Measurements from ENCODE around the gene ABCF1.
"Not testable (repeated sequence)": the region's sequence is repeated elsewhere in the genome, so short reads cannot be mapped to it uniquely, and the experiment has no call there.

ABCF1 gene

GRCh38 chr6:30571075-30571761 is at the start of gene ABCF1:
TSS of gene ABCF1 (plus strand) at chr6:30571442. CDS start at chr6:30571488, 46 bp downstream.
- in situ Hi-C loops (cut with HindIII; ENCODE audit: low pct_unique_long_range_greater_than_20kb, low sequenced_read_pairs): no loop called here
- TF ChIP-seq JUND (IDR thresholded peaks at IDR 0.05; ENCODE audit: low read depth): no peak

GRCh38 chr6:30521952-30522351 is 49.3 kb upstream of the ABCF1 start:
- in situ Hi-C loops (cut with HindIII; ENCODE audit: low pct_unique_long_range_greater_than_20kb, low sequenced_read_pairs); DNase-seq (ENCODE audit: low read depth in 1 of 2, low spot score in 1 of 2): not testable (repeated sequence)

More at GRCh38 chr6:30571075-30571761, at the start of gene ABCF1:
- peak; percentile 86 to 98 for DNase-seq (ENCODE audit: low read depth in 1 of 2, low spot score in 1 of 2)

- in situ Hi-C loops (cut with HindIII; ENCODE audit: low pct_unique_long_range_greater_than_20kb, low sequenced_read_pairs); DNase-seq (ENCODE audit: low read depth in 1 of 2, low spot score in 1 of 2): not testable (repeated sequence)
Measured at GRCh38 chr6:30526444-30526843, 44.8 kb upstream of the ABCF1 start.

GRCh38 chr6:30529349-30529875 is 41.8 kb upstream of the ABCF1 start:
- in situ Hi-C loops (cut with HindIII; ENCODE audit: low pct_unique_long_range_greater_than_20kb, low sequenced_read_pairs); DNase-seq (ENCODE audit: low read depth in 1 of 2, low spot score in 1 of 2): not testable (repeated sequence)

GRCh38 chr6:30530014-30530413 is 41.2 kb upstream of the ABCF1 start:
- in situ Hi-C loops (cut with HindIII; ENCODE audit: low pct_unique_long_range_greater_than_20kb, low sequenced_read_pairs): no loop called here
- no peak for DNase-seq (ENCODE audit: low read depth in 1 of 2, low spot score in 1 of 2)
- TF ChIP-seq JUND (IDR thresholded peaks at IDR 0.05; ENCODE audit: low read depth): no peak

- TF ChIP-seq JUND (IDR thresholded peaks at IDR 0.05; ENCODE audit: low read depth): no peak
- no peak for DNase-seq (ENCODE audit: low read depth in 1 of 2, low spot score in 1 of 2)
- in situ Hi-C loops (cut with HindIII; ENCODE audit: low pct_unique_long_range_greater_than_20kb, low sequenced_read_pairs): no loop called here
Measured at GRCh38 chr6:30533460-30534294, 37.6 kb upstream of the ABCF1 start.

- in situ Hi-C loops (cut with HindIII; ENCODE audit: low pct_unique_long_range_greater_than_20kb, low sequenced_read_pairs): no loop called here
- no peak for TF ChIP-seq JUND (IDR thresholded peaks at IDR 0.05; ENCODE audit: low read depth)
Measured at GRCh38 chr6:30537931-30538330, 33.3 kb upstream of the ABCF1 start.

GRCh38 chr6:30541515-30542403 is 29.5 kb upstream of the ABCF1 start:
- peak; percentile 39 to 86 for DNase-seq (ENCODE audit: low read depth in 1 of 2, low spot score in 1 of 2)
- no peak for TF ChIP-seq JUND (IDR thresholded peaks at IDR 0.05; ENCODE audit: low read depth)
- in situ Hi-C loops (cut with HindIII; ENCODE audit: low pct_unique_long_range_greater_than_20kb, low sequenced_read_pairs): no loop called here

More at GRCh38 chr6:30537931-30538330, 33.3 kb upstream of the ABCF1 start:
- DNase-seq (ENCODE audit: low read depth in 1 of 2, low spot score in 1 of 2): no peak

GRCh38 chr6:30542404-30542725 is 28.9 kb upstream of the ABCF1 start:
- TF ChIP-seq JUND (IDR thresholded peaks at IDR 0.05; ENCODE audit: low read depth): no peak
- in situ Hi-C loops (cut with HindIII; ENCODE audit: low pct_unique_long_range_greater_than_20kb, low sequenced_read_pairs): no loop called here
- no peak for DNase-seq (ENCODE audit: low read depth in 1 of 2, low spot score in 1 of 2)

- TF ChIP-seq JUND (IDR thresholded peaks at IDR 0.05; ENCODE audit: low read depth): no peak
- in situ Hi-C loops (cut with HindIII; ENCODE audit: low pct_unique_long_range_greater_than_20kb, low sequenced_read_pairs): no loop called here
- DNase-seq (ENCODE audit: low read depth in 1 of 2, low spot score in 1 of 2): no peak
Measured at GRCh38 chr6:30542915-30543314, 28.3 kb upstream of the ABCF1 start.

- in situ Hi-C loops (cut with HindIII; ENCODE audit: low pct_unique_long_range_greater_than_20kb, low sequenced_read_pairs): no loop called here
- no peak for DNase-seq (ENCODE audit: low read depth in 1 of 2, low spot score in 1 of 2)
- TF ChIP-seq JUND (IDR thresholded peaks at IDR 0.05; ENCODE audit: low read depth): no peak
Measured at GRCh38 chr6:30543821-30544220, 27.4 kb upstream of the ABCF1 start.

GRCh38 chr6:30544666-30545272 is 26.5 kb upstream of the ABCF1 start:
- DNase-seq (ENCODE audit: low read depth in 1 of 2, low spot score in 1 of 2): peak; percentile 18 to 66
- TF ChIP-seq JUND (IDR thresholded peaks at IDR 0.05; ENCODE audit: low read depth): no peak
- in situ Hi-C loops (cut with HindIII; ENCODE audit: low pct_unique_long_range_greater_than_20kb, low sequenced_read_pairs): no loop called here
